NCI-H1930 (cell line): Measurements from ENCODE around the gene EID1.
"Not testable (repeated sequence)": the region's sequence is repeated elsewhere in the genome, so short reads cannot be mapped to it uniquely, and the experiment has no call there.

Source experiments
- DNase-seq, 2 experiments: peaks; one replicate each; lab custom pipeline; 2025; lab: John Stamatoyannopoulos, UW

The EID1 gene

DNA sequence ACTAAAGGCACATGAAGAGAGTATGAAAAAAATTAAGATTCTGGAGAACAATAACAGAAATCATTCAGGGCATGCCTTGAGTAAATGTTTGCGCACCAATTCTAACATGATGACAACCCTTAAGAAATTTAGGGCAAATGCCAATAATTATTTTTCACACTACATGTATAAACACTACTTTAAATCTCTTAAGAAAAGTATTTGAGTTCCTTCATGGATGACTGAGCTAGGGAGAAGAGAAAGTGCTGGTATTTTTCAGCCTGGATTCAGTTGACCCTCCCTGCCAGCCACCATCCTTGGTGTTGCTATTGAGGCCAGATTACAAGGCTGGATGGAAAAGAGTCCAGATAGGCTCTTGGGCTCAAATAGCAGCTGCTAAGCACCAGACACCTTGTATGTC, 8.0 kb upstream of the EID1 start:
- DNase-seq = no peak

DNA sequence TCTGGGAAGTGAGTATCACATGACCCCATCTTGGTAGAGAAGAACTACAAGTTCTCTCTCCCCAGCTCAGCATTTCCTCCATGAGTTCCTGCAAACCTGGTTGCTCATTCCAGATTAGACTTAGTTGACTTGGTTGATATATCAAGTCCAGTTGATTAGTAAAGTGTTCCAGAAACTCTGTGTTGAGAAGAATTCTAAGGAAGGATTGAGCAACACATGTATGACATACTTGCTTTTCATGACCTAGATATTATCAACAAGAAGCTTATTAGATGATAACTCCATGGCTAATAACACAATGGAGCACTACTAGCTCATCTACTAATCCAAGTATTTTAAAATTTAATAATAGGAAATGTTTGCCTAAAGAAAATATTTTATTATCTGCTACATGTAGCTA, 6.4 kb upstream of the EID1 start:
- DNase-seq = no peak

DNA sequence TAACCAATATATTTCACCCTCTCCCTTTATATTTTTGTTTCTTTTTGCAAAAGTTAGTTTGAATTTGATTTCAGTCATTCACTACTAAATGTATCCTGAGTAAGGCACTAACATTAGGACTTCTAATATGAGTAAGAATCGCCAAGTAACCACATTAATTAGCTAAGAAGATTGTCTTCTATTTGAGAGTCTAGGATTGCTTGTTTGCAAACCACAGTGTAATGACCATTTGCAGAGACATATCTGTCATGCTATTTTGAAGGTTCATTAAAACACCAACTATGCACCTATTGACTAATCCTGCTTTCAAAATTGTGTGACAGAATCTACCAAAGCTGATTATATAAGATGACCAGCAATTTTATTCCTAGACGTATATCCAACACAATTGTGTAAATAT, 5.3 kb upstream of the EID1 start:
- no peak for DNase-seq

DNA sequence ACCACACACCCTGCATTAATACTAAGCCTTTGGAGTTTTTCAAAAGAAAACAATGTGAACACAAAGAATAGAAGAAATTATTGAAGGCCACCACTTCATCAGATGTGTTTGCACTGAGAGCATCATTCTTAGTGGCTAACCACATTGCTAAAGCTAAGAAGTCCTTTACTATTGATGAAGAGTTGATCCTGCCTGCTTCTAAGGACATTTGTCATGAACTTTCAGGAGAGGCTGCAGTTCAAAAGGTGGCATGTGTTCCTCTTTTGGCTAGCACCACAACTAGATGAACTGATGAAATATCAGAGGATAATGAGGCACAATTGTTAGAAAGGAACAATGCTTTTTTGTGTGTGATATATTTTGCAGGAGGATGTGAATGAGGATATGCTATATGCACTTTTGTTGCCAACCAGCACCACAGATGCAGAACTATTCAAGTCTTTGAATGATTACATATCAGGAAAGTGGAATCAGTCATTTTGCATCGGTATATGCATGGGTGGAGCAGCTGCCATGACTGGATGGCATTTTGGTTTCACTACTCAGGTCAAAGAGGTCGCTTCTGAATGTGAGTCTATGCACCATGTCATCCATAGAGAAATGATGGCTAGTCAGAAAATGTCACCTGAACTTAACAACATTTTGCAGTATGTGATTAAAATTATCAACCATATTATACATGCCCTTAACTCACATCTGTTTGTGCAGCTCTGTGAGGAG, 2.5 kb upstream of the EID1 start:
- no peak for DNase-seq

DNA sequence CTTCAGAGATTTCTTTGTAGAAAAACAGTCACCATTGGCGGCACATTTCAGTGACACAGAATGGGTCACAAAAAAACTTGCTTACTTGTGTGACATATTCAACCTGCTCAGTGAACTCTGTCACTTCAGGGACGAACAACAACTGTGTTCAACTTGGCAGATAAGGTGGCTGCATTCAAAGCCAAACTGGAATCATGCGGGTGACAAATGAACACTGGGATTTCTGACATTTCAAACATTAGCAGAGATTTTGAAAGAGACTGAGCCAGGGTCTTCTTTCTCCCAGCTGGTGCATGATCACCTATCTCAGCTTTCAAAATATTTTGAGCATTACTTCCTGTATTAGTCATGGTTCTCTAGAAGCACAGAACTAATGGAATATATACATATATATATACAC, 1.9 kb upstream of the EID1 start:
- DNase-seq = no peak

DNA sequence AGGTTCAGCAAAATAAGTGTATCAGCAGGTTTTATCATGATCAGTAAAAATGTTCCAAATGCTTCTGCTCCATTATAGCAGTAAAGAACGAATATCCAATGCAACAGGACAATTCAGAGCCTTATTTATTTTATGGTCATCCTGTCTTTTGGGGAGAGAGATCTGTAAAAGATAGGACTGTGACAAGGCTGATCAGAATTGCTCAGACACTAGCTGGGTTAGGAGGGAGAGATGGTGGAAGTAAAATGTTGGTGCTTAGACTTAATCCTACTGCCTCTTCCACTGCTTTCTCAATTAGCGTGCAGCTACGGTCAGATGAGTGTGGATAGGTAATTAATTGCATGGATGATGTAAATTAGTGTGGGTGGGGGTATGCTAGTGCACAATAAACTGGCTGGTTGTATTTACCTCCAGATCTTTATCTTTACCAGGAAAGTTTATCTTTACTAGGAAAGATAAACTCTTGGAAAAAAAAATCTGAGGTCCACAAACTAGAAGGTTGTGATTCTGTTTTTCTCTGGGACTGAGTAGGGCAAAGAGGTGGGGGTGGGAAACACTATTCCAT, 2.2 kb downstream of the EID1 start:
- no peak for DNase-seq

DNA sequence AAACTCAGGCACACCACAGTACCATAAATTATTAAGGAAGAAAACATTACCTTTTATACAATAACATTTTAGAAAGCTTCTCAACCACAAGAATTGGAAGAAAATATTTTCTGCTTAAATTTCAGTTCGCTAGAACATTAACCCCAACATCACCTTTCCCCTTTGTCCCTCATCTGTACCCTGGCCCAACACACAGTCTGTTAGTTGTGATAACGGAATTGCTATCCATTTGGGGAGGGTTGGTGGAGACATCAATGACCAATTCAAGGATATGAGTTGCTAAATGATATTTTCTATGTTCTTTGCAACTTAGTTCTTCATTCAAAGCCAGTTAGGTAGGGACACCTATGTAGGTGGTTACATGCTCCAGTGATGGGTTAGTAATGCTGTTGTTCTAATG, 5.8 kb downstream of the EID1 start:
- no peak for DNase-seq

DNA sequence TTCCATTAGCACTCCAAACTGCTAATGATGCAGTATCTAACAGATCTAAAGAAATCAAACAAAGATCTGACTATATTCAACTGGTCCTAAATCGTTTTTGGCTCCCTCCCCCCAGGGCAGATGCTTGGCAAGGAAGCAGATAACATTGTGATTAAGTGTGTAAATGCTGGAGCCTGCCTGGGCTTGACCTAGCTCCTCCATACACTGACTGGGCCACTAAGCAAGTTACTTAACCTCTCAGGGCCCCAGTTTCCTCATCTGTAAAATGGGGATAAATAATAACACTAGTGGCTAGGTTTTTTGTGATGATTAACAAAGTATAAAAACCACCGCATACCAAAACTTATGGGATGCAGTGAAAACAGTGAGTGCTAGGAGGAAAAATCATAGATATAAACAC, 9.2 kb downstream of the EID1 start:
- no peak for DNase-seq

DNA sequence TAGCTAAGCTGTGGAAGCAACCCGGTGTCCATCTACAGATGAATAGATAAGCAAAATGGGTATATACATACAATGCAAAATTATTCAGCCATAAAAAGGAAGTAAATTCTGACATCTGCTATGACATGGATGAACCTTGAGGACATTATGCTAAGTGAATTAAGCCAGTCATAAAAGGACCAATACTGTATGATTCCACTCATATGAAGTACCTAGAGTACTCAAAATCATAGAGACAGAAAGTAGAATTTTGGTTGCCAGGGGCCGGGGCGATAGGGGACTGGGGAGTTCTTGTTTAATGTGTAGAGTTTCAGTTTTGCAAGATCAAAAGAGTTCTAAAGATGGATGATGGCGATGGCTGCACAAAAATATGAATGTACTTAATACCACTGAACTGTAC, 10.3 kb downstream of the EID1 start:
- DNase-seq = no peak

DNA sequence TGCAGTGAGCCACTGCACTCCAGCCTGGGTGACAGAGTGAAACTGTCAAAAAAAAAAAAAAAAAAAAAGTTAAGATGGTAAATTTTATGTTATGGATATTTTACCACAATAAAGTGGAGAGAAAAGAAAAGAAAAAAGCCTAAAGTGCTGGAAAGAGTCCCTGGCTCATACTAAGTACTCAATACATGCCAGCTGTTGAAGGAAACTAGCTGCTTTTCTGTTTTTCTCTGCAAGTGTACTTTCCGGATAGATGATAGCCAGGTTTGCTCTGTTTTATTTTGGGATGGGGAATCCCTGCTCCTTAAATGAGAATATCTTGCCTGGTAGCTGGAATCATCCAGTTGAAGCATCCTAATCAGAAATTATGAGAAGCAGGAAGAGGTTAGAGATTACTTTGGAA, 10.9 kb downstream of the EID1 start:
- DNase-seq = no peak

DNA sequence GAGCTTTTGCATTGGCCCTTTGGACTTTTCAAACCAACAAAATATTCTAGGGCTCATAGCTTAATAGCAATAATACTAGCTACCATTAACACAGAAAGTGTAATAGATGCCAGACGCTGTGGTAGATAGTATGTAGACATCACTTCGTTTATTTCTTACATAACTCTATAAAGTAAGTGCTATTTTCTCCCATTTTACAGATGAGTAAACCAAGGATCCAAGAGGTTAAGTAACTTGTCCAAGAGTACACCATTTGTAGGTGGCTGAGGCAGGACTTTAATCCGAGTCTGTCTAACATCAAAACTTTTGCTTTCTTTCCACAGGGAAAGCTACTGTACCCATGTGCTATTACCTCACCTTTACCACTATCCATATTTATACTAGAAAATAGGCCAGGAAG, 12.0 kb downstream of the EID1 start:
- DNase-seq = no peak

DNA sequence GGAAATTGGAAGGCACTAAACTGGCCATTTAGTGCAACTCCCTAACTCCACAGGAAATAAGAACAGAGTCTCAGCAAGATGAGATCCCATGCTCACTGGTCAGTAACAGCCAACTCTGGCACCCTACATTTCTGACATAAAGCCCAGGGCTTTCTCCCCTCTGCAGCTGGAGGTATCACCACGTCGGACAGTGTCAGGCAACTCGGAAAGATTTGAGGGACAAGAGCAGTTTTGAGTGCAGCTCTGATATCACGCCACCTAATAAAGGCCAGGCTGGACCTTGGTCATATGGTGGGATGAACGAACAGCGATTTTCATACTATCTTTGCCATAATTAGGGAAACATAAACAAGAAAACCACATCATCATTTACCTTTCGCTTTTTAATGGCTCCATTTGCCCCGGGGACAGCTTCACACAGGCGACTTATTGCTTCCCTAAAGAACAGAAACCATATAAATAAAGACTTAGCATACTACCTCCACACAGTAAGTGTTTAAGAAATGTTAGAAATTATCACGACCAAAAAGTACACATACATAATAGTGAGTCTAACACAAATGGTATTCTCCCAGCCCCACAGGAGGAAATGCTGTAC, 12.5 kb downstream of the EID1 start:
- DNase-seq = no peak

DNA sequence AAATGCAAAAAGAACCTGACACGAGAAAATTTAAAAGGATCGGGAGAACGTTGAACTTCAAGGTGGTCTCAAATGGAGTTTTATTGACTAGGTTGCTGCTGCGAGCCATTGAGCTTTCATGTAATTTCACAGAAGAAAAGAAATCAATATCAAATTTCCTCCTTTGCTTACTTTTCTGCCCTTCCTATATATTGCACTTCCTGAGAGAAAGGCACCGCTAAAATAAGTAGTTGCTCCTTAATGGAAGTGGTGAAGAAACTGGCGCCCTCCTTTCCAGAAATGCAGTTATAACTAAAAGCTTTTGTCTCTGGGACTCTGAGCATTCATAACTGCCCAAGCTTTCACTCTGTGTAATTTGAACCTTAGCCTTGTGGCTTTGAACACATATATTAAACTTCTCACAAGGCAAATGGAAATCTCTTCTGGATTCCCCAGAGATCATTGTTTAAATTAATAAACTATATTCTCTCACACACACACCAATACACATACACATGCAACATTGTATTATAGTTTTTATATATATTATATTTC, 13.4 kb downstream of the EID1 start:
- no peak for DNase-seq

DNA sequence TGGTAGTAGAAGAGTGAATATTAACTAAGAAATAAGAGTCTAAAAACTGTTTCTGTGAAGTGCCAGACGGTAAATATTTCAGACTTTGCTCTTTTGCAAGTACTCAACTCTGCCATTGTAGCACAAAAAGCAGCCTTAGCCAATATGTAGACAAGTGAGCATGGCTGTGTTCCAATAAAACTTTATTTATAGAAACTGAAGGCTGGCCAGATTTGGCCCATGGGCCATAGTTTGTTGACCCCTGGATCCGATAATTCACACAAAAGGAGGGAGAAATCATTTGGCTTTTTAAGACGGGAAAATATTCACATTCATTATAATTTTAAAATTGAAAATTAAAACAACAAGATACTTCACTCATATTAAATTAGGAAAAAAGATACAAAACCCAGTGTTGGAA, 15.4 kb downstream of the EID1 start:
- no peak for DNase-seq

DNA sequence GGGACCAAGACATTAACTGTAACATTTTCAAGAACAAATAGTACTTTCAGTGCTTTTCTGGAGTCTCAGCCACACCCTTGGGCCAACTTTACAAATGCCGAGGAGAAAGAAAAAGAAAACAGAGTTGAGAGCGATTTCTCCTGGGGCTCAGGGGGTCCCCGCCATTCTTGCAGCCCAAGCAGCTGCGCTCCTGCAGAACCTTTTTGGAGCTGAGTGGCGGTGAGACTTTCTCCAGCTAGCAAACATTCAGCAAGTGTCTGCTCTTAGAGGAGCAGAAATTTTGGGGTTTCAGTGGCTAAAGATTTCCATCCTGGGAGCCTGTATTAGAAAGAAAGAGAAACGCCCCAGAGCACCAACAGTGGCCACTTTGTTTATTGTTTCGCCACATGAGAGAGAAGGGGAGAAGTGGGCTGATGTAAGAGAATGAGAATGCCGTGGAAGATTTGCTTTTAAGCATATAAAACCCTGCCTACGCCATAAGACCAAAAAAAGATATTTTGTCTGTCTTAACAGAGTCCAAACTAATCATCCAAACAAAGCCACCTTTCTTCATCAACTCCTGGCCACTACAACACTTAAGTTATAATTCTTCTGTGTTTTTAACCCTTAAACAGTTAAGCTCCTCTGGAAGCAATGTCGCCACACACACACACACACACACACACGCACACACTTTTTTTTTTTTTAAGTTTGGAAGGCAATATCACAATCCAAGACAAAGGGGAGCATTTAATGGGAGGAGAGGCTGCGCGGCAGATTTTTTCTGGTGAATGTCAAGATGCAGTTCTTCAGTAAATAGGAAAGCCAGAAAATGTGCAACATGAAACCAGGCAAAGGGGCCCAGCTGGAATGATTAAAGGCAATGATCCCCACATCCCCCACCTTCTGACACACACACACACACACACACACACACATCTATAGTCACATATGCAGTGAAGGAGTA, 19.2 kb downstream of the EID1 start:
- DNase-seq = no peak

DNA sequence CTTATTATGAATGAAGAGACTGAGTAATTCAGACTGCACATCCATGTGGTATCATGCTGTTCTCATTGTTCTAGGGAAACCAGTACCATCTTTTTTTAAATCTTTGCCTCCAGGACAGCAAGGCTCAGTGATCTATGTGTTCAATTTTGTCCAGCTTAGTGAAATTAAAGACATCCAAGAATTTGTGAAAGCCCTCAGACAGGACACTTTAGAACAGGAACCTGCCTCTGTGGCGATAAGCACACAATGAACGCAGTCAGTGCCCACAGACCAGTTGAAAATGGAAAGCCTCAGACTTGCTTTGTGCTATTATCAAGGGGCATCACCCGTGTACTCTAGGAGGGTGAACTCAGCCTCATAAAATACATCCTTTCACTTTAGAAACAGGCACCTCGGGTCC, 20.1 kb downstream of the EID1 start:
- no peak for DNase-seq

DNA sequence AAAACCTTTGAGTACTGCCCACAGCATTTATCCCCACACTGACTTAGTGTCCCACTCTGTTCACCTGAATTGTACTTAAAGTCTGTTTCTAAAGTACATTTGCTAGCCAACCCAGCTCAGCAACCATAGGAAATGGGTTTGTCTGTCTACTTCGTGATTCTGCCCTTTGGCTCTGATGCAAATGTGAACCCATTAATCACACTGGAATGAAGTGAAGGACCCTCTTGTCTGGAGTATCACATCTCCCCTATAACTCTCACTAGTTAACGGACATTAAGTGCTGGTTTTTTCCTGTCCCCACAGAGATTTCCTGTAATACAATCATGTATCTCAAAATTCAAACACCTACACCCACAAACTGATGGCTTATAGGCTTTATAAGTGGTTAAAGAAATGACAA, 20.5 kb downstream of the EID1 start:
- no peak for DNase-seq

DNA sequence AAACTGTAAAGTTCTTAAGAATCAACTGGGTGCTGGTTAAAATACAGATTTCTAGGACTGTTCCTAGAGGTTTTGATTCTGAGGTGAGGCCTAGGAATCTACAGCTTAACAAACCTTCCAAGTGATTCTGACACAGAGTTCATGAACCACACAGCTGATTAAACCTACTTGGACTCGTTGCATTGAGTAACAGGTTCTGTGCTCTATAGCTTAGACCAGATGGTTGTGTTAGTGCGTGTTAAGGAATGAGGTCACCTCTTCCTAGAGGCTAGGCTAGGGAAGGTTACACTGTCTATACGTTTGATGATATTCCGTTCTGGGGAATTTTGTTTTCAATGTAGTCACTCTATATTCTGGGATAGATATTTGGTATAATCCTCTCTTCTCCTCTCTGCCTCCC, 21.9 kb downstream of the EID1 start:
- no peak for DNase-seq

DNA sequence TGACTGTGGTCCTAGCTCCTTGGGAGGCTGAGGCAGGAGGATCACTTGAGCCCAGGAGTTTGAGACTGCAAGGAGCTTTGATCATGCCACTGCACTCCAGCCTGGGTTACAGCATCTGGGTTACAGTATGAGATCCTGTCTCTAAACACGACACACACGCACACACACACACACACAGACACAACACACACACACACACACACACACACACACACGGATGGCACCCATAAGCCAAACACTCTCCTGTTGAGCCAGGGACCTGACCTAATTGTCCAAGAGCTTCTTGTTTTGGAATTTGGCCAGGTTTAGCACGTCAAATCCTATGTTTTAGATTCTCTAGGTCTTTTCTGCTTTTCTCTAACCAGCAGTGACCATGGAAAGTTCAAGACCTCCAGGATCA, 26.8 kb downstream of the EID1 start:
- DNase-seq = no peak

DNA sequence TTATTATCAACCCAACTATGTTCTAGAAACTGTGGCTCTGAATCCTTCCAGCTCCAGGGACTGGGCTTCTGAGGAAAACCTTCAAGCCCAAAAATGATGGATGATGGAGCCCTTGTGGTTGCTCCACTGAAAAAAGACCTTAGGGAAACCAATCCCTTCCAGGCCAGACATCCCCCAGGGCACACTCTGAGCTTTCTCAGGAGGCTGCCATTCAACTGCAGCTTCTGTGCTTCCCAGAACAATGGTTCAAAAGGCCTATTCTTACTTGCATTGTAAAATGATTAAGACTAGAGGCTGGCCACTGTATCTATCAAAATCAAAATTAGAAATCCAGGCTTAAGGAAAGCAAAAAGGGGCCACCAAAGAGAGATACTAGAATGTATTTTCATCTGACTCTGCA, 27.3 kb downstream of the EID1 start:
- no peak for DNase-seq

DNA sequence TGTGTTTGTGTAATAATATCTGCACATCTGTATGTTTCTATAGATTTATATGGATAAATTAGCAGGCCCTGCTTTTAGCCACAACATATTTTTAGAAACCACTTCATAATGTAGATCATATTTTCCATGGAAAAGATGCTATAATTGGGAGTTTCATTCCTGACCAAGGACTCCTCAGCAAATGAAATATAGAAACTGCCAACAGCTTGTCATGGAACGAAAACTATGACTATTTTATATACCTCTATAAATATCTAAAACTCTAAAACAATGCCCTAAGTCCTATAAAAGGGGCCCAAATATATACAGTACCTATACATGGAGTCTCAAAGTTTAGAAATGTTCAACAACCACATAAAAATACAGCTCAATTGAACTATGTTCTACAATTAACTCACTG, 27.9 kb downstream of the EID1 start:
- DNase-seq = no peak

DNA sequence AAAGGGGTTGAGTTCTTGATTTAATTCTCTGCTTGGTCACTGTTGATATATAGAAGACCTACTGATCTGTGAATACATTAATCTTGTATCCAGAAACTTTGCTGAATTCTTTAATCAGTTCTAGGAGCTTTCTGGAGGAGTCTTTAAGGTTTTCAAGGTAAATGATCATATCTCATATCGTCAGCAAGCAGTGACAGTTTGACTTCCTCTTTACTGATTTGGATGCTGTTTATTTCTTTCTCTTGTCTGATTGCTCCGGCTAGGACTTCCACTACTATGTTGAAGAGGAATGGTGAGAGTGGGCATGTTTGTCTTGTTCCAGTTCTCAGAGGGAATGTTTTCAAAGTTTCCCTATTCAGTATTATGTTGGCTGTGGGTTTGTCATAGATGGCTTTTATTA, 31.4 kb downstream of the EID1 start:
- DNase-seq = not testable (repeated sequence)

DNA sequence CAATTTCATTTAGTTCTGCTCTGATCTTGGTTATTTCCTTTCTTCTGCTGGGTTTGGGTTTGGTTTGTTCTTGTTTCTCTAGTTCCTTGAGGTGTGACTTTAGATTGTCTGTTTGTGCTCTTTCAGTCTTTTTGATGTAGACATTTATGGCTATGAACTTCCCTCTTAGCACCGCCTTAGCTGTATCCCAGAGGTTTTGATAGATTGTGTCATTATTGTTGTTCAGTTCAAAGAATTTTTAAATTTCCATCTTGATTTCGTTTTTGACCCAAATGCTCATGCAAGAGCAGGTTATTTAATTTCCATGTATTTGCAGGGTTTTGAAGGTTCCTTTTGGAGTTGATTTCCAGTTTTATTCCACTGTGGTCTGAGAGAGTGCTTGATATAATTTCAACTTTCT, 32.6 kb downstream of the EID1 start:
- DNase-seq = not testable (repeated sequence)
